HEK293T (cell line): Measurements from ENCODE around the gene ANKRD36.
"Not testable (repeated sequence)": the region's sequence is repeated elsewhere in the genome, so short reads cannot be mapped to it uniquely, and the experiment has no call there.

ENCODE experiments used
- ARNT ChIP-seq: fragments of 450-650 bp; IDR thresholded peaks from 2 replicates; pipeline ENCODE4 v1.6.1; 2017; ENCODE audit warnings: mild to moderate bottlenecking
- BHLHE40 ChIP-seq: fragments of 450-650 bp; IDR thresholded peaks from 2 replicates; pipeline ENCODE4 v1.6.1; 2016; ENCODE audit warnings: mild to moderate bottlenecking, moderate library complexity, borderline replicate concordance
- CTBP1 ChIP-seq: fragments of 450-650 bp; IDR thresholded peaks from 2 replicates; pipeline ENCODE4 v1.6.1; 2016; ENCODE audit warnings: borderline replicate concordance
- ELF4 ChIP-seq: fragments of 450-650 bp; IDR thresholded peaks from 2 replicates; pipeline ENCODE4 v1.6.1; 2017; ENCODE audit warnings: antibody characterized with exemption
- FOXA1 ChIP-seq: fragments of 450-650 bp; IDR thresholded peaks from 2 replicates; pipeline ENCODE4 v1.6.1; 2016; ENCODE audit warnings: mild to moderate bottlenecking
- FOXK2 ChIP-seq: fragments of 450-650 bp; IDR thresholded peaks from 2 replicates; pipeline ENCODE4 v1.6.1; 2016; ENCODE audit warnings: mild to moderate bottlenecking
- HDGF ChIP-seq: fragments of 450-650 bp; IDR thresholded peaks from 2 replicates; pipeline ENCODE4 v1.6.1; 2017; ENCODE audit warnings: antibody characterized with exemption, borderline replicate concordance
- L3MBTL2 ChIP-seq: fragments of 450-650 bp; conservative IDR thresholded peaks from 2 replicates; pipeline ENCODE4 v1.6.1; 2016; ENCODE audit warnings: mild to moderate bottlenecking
- SP1 ChIP-seq: fragments of 450-650 bp; IDR thresholded peaks from 2 replicates; pipeline ENCODE4 v1.6.1; 2017
- SUZ12 ChIP-seq: fragments of 450-650 bp; IDR thresholded peaks from 2 replicates; pipeline ENCODE4 v1.6.1; 2016; ENCODE audit warnings: mild to moderate bottlenecking
- TARDBP ChIP-seq: fragments of 450-650 bp; IDR thresholded peaks from 2 replicates; pipeline ENCODE4 v1.6.1; 2016
- ZNF384 ChIP-seq: fragments of 450-650 bp; IDR thresholded peaks from 2 replicates; pipeline ENCODE4 v1.6.1; 2016

DNA sequence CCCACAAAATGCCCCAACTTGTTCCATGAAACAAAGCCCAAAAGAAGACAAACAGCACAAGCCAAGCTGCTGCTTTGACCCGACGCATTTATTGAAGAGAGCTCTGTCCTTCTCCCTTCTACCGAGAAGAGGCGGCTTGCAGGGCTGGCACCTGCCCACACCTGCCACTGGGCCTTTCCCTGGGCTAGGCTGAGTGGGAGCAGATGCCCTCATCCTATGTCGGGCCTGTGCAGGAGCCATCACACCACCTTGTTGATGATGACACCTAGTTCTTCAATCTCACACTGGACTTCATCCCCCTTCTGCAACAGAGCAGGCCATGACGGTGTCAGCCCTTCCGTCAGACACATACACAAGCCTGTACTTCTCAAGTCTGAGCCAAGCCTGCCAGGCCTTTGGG is 29.4 kb upstream of the ANKRD36 start:
- not testable (repeated sequence) for TF ChIP-seq TARDBP, ZNF384, ELF4, CTBP1, BHLHE40, SUZ12, SP1, FOXA1, FOXK2, ARNT, L3MBTL2, HDGF
